Fibroblast of skin of left quadriceps (primary cell): Measurements from ENCODE around the gene TLK1.
A peak's percentile ranks its signal among the peaks of the same experiment; 100 is the strongest.
"Not testable (repeated sequence)": the region's sequence is repeated elsewhere in the genome, so short reads cannot be mapped to it uniquely, and the experiment has no call there.

Source experiments
- DNase-seq, 2 experiments: peaks; one replicate each; pipeline ENCODE4 v3.0.0-alpha.2; 2013; ENCODE audit warnings: low read depth in 2 of 2

TLK1 gene

DNA sequence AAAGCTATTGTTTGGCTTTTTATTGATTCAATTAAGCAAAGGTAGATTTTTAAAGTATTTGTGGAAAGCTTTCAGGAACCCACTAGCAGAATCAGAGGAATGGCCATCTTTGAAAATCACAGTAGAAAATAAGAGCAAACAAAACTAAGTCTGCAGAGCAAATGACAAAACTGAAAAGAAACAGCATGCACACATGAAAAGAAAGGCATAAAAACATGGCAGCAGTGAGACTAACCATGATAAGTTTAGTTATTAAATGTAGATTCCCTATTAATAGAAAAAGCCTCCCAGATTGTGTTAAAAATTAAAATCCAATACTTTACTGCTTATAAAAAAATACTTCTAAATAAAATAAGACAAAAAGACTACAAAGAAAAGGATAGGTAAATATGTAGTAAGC lies 9.1 kb upstream of the TLK1 start:
- DNase-seq: no peak

DNA sequence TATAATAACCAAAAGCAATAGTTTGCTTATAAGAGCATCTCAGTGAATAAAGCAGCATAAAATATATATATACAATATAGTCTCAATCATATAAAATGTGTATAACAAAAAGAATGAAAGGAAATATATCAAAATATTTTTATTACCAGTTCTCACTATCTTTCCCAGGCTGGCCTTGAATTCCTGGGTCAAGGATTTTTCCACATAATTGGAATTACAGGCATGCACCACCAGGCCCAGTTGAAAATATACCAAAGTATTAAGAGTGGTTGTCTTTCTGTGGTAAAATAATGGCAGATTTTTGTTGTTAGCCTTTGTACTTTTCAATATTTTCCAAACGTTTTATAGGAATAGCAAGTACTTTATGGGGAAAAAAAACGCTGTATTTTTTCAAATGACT lies 8.6 kb upstream of the TLK1 start:
- no peak for DNase-seq

DNA sequence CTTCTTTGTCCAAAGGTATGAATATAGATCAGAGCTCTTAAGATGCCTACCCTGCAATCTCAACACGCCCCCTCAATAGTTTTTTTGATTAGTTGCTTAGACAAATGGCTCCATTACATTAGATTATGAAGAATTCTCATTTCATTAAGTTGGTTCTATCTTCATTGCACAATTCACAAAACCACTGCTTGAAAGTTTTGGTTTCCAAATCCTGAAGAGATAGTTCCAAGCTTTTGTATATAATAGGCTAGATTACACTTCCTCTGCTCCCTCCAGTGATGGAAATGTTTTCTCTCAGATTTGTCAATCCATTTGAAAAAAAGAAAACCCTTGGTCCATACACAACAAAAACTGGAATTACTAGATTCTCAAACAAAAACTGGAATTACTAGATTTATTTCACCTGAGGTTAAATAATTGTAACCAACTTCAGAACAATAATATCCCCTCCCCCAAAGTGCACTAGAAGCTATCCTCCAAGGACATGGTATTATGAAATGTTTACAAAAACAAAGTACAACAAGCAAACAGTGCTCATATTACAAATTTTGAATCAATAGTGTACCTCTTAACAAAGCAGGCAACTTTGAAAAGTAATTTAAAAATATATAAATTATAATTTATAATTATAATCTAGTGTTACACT lies 6.8 kb upstream of the TLK1 start:
- DNase-seq: no peak

DNA sequence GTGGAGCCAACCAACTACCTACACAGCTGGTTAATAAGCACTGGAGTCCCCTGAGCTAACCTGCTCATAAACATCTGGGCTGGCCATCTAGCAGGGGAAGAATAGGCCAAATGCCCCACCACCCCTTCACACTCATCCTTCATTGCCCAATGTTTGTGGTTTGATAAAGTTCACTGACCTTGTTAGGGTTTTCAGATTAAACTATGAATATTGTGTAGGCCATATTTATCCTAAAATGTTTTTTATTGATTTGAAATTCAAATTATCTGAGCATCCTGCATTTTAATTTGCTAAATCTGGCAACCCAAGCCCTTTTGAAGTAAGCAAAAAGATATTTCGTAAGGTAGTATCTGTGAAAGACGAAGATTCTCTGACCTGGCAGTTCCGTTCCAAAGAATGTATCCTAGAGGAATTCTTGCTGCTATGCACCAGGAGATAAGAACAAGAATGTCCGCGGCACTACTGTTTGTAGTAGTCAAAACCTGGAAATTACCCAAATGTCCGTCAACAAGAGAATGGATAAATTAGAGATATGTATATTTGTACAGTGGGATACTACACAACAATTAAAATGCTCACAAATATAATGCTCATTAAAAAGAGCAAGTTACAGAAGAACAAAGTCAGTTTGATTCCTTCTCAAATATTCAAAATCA lies 5.8 kb upstream of the TLK1 start:
- no peak for DNase-seq

DNA sequence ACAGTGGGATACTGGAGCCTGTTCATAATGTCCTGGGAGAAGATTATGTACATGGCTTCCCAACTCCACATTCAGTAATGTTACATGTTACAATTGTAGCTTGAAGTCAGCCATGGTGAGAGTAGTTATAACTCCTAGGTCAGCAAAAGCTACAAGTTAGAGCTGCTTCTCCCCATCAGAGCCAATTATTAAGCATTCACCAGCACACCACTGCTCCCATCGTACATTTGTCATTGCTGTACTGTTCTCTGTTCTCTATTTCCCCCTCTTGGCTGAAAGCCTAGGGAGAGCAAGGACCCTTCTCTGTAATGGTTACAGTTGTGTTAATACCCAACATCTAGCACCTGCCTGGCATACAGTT lies 5.3 kb upstream of the TLK1 start:
- DNase-seq: no peak

DNA sequence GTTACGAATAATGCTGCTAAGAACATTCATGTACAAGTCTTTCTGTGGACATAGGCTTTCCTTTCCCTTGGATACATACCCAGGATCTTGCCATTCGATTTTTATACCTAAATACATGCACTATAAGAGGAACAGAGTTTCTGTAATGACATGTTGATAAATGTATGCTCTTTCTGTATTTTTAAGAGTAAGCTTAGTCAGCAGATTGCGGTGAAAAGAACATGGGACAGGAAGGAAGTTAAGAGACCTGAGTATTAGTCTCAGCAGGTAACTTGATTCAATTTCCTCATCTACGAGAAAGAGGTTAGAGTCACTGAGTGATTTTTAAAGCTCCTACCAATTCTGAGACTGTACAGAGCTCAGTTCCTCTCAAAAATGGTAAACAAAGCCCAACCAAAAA lies 2.6 kb upstream of the TLK1 start:
- no peak for DNase-seq

DNA sequence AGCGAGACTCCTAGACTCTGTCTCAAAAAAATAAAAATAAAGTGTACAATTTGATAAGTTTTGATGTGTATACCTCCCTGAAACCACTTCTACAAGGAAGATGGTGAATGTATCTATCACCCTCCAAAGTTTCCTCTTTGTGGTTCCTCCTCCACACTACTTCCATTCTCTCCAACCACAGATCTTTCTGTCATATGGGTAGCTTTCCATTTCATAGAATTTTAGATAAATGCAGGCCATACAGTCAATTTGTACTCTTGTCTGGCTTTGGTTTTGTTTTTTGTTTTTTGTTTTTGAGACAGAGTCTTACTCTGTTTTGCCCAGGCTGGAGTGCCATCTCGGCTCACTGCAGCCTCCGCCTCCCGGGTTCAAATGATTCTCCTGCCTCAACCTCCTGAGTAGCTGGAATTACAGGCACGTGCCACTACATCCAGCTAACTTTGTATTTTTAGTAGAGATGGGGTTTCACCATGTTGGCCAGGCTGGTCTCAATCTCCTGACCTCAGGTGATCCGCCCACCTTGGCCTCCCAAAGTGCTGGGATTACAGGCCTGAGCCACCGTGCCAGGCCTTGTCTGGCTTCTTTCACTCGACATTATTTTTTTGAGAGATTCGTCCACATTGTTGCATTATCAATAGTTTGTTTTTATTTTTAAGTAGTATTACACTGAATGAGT lies 2.0 kb upstream of the TLK1 start:
- DNase-seq: not testable (repeated sequence)

DNA sequence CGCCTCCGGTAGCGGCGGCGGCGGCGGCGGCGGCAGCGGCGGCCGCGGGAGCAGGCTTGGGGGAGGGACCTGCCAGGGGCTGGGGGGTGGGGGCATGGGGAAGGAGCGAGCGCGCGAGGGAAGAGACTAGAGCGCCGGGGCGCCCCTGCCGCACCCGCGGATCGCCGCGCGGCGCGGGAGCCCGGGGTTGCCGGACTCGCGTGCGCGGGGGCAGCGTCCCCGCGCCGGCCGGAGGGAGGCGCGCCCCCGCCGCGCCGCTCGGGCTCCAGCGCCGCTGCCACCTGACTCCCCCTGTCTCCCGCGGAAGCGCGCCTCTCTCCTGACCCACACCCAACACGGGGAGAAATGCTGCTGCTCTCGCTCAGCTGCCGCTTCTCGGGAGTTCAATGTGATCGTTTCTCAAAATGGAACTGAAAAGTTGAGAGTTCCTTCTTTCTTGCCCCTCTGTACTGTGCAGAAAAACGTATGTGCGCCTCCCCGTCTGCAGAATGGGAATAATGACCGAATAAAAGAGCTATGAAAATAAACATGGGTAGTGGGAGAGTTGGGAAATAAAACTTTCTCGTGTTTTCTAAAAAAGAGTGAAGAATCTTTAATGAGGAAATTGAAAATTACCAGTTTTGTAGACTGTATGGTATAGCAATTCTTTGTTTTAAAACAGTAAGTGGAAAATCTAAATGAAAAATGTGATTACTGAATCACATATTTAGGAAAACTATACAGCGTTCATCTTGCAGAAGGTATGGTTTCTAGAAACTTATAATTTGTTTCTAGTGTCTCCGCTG lies 455 bp upstream of the TLK1 start:
- peak in 1 of 2 experiments; percentile 9 for DNase-seq

DNA sequence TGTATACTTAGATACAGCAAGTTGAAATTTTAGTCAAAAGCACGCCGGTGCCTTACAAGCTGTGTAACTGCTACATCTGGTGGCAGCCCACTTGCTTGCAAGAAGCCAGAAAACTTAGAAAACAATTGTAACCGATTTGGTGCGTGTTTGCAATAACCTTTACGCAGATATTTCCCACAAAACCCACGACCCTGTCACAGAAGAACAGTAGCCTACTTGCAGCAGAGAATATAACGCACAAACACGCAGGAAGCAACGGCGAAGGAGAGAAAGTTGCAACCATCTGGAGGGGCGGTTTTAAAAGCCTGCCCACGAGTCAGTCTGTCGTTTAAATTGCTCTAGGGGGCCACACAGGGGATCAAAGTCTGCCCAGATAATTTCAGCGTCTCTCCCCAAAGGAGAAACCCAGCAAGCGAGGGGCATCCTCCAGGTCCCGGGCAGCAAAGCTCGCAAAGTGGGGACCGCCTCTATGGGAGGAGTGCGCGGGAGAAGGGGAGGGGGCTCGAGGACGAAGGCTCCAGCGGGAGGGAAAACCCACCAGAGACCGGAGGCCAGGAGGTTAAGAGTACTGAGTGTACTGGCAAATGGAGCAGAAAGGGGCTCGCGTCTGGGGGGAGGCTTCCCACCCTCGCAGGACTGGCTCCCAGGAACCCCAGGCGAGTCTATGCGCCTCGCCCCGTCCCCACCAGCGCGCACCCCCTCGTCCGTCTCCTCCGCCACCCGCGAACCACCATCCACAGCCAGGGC lies 1.1 kb downstream of the TLK1 start:
- DNase-seq: peak in 1 of 2 experiments; percentile 20

DNA sequence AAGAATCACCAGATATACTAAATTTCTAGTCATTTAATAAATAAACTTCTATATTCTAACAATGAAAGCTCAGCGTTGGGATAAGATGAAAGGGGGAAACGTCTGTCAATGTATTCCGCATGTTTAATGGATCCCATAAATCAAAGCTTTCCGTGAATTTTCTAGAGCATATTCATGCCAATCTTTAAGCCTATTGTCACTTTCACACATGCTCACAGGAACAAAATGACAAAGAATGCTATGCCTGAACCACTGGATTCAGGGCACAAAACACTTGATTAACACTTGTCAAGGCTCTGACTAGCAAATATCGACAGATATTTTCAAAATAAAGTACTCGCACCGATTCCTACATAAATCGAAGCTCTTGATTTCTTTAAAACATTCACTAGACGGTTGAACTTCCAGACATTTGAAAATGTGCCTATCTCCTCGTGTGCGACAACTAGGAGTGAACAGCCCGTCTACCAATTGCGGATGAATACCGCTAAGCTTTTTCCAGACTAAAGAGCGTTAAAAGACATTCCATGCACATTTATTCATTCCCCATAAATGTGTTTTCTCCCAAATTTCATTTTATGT lies 1.8 kb downstream of the TLK1 start:
- no peak for DNase-seq

DNA sequence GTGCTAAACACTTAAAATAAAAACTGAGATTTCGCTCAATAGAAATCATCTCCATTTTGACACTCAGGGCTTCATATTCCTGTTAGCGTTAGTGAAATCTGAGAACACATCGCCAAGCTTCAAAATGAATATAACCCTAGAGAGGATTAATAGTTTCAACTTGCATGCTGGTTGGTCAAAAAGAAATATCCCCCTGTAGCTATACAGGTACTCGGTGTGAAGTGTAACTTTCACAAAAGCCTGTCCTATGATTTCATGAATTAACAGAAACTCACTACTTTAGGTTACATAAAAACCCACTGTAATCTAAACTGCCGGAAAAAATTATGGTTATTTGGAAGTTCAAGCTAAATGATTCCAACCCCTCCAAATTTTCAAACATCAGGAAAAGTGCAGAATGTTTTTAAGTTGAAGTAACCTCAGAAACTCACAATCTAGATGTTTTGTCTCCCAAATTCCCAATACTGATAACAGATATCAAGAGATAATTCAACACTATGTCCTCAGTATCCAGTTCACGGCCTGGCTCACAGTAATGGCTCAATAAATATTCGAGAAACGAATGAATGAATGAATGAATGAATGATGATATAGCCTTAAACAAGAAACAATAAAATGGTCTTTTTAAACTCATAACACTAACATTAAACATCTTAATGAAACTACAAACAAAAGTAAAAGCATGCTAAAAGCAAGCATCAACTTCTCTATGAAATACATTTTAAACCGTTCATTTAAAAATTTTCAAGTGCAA lies 2.5 kb downstream of the TLK1 start:
- DNase-seq: no peak

DNA sequence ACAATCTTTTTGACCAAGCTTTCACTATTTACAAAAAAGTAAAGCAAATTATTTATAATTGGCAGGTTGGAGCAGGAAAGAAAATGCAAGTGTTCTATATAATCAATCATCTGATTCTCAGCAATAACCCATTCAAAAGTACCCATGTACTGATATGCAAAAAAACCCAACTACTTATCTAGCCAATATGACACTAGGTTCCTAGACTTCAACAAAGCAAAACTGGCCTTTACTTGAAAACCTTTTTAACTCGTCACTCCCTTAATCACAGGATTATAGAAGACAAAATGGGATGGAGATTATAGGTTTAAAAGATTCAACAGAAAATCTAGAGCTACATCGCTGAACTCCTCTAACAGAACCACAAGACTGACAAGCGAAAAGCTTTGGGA lies 3.6 kb downstream of the TLK1 start:
- no peak for DNase-seq

DNA sequence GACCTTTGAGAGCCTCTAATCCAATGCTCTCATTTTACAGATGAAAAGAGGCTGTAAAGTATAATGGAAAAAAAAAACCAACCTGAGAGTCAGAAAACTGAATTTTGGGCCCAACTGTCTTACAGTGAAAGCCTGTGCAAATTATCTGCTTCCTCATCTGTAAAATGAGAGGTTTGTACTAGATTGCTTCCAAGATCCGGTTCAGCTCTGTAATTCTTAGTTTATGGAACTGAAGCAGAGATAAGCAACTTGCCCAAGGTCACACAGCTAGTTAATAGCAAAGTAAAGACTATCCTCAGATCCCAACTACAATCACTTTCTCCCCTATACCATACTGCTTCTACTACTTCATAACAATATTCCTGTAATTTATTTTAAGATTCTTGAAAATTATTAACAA lies 6.3 kb downstream of the TLK1 start:
- DNase-seq: no peak

DNA sequence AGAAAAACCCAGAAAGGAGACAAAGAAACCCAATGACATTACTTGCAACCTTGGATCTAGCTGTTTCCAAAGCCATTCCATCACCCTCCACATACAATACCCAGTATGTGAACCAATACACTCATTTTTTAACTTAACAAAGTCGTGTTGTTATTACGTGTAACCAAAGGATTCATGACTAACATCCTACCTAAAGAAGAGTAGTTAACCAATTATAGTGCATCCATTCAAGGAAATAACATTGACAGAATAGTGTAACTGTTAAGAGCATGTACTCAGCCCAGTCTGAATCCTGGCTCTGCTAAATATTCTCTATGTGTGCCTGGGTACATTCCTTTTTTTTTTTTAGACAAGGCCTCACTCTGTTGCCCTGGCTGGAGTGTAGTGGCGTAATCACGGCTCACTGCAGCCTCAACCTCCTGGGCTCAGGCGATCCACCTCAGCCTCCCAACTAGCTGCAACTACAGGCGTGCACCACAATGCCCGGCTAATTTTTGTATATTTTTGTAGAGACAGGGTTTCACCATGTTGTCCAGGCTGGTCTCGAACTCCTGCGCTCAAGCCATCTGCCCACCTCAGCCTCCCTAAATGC lies 9.9 kb downstream of the TLK1 start:
- DNase-seq: no peak

DNA sequence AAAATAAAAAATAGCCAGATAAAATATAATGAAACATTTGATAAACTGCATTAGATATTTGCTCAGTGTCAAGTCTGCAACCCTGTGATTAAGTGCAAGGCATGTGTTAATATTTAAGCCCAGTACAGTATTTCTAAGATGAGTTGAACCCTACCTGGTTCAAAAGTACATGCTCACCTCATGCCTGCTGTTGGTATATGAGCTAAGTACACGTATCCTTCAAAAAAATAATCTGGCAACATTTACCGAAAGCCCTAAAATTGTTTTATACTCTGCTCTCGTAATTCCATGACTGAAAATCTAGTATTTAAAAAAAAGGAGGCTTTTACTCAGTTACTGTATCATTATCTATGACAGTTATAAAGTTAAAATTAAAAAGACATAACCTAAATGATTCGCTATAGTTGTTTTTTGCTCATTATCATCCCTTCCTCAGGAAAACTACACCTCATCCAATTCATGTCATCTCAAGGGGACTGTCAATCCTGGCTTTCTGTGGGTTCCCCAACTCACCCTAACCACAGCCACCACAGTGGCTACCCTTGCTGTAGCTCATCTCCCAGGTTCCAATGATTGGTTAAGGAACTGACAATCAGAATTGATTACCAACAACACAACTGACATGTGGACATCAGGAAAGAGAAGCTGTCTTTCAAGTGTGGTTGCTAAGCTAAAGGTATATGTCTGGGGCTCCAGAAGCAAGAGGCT lies 10.6 kb downstream of the TLK1 start:
- DNase-seq: no peak

DNA sequence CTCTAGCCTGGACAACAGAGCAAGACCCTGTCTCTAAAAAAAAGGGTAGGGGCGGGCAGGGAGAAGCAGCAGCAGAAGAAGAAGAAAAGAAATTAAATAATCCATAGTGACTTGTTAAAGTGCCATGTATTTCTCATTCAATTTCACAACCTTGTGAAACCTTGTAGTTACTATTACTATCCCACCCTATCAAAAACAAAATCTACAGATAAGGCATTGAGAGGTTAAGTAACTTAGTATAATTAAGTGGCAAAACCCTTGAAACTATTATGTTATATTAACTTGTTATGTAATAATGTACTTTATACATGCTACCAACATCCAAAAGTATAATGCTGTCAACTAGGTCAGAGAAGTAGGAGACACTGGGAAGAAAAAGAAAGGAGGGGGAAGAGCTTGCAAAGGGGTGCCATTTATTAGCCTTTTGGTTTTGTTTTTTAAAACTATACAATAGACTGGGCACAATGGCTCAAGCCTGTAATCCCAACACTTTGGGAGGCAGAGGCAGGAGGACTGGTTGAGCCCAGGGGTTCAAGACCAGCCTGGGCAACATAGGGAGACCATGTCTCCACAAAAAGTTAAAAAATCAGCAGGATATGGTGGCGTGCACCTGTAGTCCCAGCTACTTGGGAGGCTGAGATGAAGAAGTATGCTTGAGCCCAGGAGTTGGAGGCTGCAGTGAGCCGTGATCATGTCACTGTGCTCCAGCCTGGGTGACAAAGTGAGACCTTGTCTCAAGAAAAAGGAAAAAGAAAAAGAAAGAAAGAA lies 11.3 kb downstream of the TLK1 start:
- DNase-seq: no peak

DNA sequence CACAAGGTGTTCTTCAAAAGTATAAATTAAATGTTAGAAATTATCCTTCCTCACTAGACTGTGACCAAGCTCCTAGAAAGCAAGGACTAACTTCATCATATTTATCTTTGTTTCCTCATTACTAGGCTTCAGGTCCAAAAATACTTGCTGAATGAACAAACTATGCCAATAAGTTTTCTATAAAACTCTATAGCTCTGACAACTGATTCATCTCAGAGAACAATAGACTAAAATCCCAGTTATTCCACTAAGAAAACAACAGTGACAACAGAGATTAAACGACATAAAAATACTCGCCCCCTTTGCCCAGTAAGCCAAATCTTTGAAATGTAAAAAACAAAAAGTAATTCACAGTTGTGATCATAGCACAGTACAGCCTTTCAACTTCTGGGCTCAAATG lies 13.6 kb downstream of the TLK1 start:
- DNase-seq: no peak

DNA sequence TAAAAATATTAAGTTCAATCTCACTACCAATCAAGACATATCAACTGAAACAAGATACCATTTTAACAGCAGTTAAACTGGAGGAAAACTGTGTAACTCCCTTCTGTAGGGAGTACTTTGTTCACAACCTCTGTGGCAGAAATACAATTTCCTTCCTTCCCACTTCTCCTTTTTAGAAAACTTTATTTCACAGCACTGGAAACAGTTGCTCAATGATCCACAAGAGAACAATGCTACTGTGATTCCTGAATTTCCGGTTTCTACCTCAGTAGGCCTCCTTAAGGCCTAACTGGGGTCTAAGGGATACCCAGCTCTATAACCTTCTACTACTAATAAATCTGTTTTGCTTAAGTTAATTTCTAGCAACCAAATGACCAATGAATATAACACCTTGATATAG lies 14.1 kb downstream of the TLK1 start:
- no peak for DNase-seq

DNA sequence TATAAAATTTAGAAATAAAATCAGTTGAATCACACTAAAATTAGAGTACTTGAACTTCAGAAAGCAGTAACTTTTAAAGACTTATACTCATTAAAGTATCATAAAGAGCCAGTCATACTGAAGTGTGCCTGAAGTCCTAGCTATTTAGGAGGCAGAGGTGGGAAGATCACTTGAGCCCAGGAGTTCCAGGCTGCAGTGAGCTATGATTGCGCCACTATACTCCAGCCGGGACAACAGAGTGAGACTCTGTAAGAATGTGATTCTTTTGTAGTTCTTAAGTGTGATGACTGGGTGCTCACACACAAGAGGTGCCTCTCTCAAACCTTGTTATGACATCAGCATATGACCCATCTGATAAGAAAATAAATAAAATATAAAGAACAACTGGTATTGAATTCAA lies 14.6 kb downstream of the TLK1 start:
- DNase-seq: no peak
